HG03442 (cell line): ENCODE measurements around the gene CAPZB.

Source experiments
- ATAC-seq: cut with Tn5 transposase; IDR thresholded peaks from one replicate; pipeline ENCODE4 v1.9.1; 2021; ENCODE audit warnings: mild to moderate bottlenecking, moderate library complexity; ENCODE audit not compliant: unreplicated experiment

The CAPZB gene

GRCh38 chr1:19432943-19433718 lies 52.2 kb downstream of the CAPZB start:
- no peak for ATAC-seq

GRCh38 chr1:19430121-19431068 lies 54.9 kb downstream of the CAPZB start:
- no peak for ATAC-seq

- ATAC-seq: no peak
Measured at GRCh38 chr1:19429611-19430010, 55.7 kb downstream of the CAPZB start.

GRCh38 chr1:19427087-19427781 lies 58.1 kb downstream of the CAPZB start:
- ATAC-seq: no peak

GRCh38 chr1:19426294-19427086 lies 58.8 kb downstream of the CAPZB start:
- ATAC-seq: no peak

DNA sequence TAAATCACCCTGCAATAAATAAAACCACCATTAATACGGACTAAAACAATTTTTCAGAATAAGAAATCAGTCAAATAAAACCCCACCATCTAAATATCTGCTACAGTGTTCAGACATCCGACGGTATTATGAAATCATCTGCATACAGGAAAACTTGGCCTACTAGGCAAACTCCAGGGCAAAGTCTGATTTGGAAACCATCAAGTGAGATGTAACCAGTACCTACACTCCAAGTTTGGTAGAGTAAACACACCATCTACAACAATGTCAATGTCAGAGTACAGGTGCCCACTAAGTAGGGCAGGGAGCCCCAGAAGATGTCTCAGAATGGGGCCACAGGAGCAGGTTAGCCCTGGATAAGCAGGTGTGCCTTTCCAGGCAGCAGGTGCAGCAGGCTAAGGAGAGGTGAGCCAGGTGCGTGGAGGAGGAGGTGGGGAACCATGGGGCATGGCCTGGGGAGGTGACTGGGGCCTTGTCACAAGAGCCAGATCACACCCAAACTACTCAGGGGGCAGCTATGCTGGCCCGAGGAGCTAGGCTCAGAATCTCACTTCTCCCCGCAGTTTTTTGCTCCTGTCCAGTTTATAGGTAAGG lies 59.6 kb downstream of the CAPZB start:
- ATAC-seq: no peak

- no peak for ATAC-seq
Measured at GRCh38 chr1:19424651-19425570, 60.4 kb downstream of the CAPZB start.

DNA sequence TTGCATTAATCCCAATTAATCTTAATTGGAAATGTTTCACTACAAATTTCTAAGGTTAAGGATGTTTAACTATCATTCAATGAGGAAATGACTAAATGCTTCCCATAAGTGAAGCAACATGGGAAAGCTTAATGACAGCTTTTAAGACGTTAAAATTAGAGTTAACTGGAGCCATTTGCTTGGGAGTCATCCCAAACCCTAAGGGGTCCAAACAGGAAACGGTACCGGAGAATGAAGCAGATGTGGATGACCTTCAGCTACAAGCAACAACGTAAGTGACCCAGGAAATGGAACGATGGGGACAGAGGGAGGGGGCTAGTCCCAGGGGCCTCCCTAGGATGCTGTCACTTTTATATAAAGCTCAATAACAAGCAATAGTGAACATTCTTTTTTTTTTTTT lies 62.2 kb downstream of the CAPZB start:
- ATAC-seq: no peak

GRCh38 chr1:19421365-19421764 lies 64.0 kb downstream of the CAPZB start:
- no peak for ATAC-seq

GRCh38 chr1:19420606-19421005 lies 64.7 kb downstream of the CAPZB start:
- ATAC-seq: no peak

- ATAC-seq: no peak
Measured at GRCh38 chr1:19419691-19420090, 65.6 kb downstream of the CAPZB start.

- ATAC-seq: no peak
Measured at GRCh38 chr1:19418503-19418971, 66.8 kb downstream of the CAPZB start.

GRCh38 chr1:19416921-19417470 lies 68.3 kb downstream of the CAPZB start:
- ATAC-seq: no peak

DNA sequence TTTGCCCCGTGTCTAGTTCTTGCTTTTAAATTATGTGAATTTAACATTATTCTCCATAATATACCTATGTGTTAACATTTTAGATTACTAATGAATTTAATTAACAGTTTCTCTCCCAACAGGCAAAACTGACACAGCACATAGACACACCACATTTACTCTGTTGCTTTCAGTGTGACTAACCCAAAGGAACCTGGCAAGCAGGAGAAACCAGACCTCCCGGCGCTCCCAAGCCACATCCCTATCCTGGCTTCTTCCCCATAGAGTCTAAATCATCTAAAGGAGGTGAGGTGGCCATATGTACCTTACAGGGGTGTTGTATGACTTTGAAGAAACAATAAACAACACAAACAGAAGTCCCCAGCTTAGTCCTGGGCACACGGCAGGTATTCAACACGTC lies 69.2 kb downstream of the CAPZB start:
- ATAC-seq: no peak

DNA sequence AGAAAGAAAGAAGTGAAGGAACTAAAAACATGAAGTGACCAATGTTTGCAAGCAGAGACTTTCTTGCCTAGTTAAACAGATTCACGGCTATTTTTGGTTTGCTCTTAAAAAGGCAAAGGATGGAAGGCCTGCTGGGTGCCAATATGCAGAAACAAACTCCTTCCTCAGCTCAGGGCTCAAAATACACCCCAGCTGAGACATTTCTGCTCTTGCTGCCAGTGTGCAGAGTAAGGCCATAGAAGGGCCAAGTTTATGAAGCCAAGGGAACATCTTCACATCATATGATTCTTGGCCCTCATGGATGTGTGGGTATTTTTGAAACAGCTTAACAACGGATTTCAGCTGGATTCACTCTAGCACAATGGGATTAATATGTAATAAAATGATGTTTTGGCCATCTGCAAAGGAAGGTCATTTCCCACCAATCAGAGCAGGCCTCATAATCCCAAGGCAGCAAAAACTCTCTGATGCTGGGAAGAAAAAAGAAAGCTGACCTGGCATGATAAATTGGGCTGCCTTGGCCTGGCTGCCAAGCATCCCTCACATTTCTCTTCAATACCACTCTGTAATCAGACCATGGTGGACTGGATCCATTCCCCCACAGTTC lies 70.7 kb downstream of the CAPZB start:
- no peak for ATAC-seq

- ATAC-seq: no peak
Measured at GRCh38 chr1:19413999-19414398, 71.3 kb downstream of the CAPZB start.

DNA sequence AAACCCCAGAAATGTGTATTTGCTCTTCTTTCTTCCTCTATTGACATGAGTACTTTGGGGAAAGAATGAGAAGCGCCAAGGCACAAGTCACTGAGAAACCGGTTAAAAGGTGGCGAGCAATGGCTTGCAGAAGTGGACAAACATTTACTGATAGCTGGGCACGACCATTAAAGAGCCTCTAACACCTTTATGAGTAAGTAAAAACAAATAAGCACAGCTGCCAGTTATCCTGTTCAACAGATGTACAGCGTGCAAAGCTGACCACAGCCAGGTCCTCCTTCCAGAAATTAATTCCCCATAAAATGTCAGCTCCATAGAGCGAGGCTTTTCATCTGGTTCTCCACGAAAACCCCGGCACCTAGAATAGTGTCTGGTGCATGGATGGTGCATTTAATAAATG lies 72.7 kb downstream of the CAPZB start:
- ATAC-seq: no peak

- no peak for ATAC-seq
Measured at GRCh38 chr1:19411612-19412011, 73.7 kb downstream of the CAPZB start.
